Activated CD4-positive, alpha-beta T cell treated with anti-CD3 and anti-CD28 coated beads, Interleukin-2, amount 50 U/mL, for 1 hour (primary cell): ENCODE results near the gene TSEN2.
"Not testable (repeated sequence)": the region's sequence is repeated elsewhere in the genome, so short reads cannot be mapped to it uniquely, and the experiment has no call there.

Experiments used
- DNase-seq: peaks from one replicate; pipeline ENCODE4 v3.0.0-alpha.2; 2020

The TSEN2 gene

GRCh38 chr3:12452361-12453330 lies 31.6 kb upstream of the TSEN2 start:
- DNase-seq = no peak

DNA sequence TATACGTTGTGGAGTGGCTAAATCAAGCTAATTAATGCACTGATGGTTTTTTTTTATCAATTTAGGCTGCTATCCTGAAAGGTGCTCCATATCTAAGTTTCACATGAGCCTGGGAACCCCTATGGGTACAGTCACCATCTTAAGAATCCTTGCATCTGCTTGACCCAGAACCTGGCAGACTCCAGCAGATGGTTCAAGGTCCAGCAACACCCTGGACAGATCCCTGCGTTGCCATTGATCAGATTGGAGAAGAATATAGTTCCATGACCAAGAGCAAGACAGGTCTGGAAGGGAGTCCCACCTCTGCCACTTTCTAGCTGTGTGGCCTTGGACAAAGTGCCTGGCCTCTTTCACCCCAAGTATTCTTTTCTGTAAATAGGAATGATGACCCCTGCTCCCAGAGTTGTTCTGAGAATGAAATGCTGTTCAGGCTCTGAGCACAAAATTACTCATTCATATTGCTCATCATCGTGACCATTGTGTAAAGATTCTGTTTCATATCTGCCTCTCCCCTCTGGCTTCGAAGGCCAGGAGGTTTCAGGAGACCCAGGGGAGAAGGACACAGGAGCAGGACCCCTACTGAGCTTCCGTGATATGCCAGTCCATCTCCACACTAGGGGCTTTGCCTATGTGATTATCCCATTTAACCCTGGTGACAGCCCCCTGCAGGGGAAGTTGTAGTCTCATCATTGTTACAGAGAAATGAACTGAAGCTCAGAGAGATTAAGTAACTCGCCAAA lies 30.0 kb upstream of the TSEN2 start:
- DNase-seq = no peak

DNA sequence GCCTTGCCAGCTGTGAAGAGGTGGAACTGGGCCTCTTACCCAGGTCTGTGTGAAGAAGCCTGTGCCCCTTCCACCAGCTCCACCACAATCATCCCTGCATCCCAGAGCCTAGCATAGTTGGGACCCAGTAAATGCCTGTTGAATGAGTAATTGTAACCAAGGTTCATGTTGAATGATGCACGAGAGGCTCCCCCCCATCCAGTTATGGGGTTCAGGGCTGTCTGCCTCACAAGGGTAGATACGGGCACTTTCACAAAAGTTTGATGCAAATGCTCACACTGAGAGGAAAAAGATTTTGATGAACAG lies 29.5 kb upstream of the TSEN2 start:
- DNase-seq = no peak

GRCh38 chr3:12455740-12456139 lies 28.5 kb upstream of the TSEN2 start:
- no peak for DNase-seq

- no peak for DNase-seq
These were observed 27.8 kb upstream of the TSEN2 start for GRCh38 chr3:12456441-12456840.

DNA sequence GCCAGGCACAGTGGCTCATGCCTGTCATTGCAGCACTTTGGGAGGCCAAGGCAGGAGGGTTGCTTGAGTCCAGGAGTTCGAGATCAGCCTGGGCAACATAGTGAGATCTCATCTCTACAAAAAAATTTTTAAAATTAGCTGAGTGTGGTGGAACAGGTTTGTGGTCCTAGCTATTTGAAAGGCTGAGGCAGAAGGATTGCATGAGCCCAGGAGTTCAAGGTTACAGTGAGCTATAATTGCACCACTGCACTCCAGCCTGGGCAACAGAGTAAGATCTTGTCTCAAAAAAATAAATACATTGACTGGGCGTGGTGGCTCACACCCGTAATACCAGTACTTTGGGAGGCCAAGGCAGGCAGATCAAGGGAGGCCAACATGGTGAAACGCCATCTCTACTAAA lies 26.9 kb upstream of the TSEN2 start:
- not testable (repeated sequence) for DNase-seq

DNA sequence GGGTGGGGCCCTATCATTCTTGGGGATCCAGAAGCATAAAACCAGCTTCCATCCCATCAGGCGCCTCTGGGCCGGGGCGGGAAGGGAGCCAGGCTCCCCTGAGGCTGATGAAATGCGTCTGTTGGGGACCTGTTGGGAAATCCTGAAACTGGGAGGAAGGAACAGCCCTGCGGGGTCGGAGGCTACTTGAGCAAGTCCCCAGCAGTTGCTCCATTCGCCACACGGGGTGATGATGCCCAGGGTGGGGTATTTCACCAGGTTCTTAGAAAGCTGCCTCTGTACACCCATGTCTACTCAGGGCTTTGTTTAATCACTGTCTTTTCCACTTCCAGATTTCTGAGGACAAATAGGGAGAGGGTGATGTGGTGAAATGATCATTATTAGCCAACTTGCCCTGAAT lies 25.4 kb upstream of the TSEN2 start:
- no peak for DNase-seq

DNA sequence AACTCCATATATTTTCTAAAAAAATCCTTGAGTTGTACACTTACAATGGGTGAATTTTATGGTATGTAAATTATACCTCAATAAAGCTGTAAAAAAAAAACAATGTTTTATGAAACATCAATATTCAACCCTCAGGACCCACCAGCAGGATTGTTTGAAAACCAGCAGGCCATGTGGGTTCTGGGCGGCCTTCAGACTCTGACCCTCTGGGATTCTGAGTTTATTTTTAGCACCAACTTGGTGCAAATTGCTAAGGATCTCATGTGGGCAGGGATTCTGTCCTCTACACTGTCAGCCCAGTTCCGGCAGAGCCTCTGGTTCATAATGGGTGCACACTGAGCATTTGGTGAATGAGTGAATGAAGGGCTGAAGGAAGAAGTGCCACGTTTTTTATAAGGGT lies 24.2 kb upstream of the TSEN2 start:
- no peak for DNase-seq

DNA sequence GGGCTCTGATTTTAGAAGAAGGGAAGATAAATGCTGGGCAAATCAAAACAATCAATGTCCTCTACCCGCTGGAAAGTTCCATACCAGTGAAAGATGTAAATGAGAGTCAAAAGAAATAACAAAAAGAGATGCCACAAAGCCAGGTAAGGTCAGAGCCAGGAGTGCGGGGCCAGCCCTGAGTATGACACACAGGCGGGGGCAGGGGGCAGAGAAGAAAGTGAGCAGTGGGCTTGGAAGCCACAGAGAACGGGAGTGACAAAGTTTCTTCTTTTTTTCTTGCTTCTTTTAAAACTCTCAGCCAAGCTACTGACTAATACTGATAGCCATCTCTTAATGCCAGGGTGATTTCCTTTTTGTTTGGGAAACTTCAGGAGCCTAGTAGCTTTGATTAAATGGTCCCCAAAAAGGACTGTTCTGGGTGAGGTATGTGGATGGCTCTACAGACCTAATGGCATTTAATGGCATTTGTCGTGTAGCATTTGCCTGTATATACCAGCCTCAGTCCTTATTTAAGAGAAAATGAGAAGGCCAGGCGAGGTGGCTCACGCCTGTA lies 23.1 kb upstream of the TSEN2 start:
- no peak for DNase-seq

- DNase-seq = no peak
These were observed 21.9 kb upstream of the TSEN2 start for GRCh38 chr3:12462159-12462947.

DNA sequence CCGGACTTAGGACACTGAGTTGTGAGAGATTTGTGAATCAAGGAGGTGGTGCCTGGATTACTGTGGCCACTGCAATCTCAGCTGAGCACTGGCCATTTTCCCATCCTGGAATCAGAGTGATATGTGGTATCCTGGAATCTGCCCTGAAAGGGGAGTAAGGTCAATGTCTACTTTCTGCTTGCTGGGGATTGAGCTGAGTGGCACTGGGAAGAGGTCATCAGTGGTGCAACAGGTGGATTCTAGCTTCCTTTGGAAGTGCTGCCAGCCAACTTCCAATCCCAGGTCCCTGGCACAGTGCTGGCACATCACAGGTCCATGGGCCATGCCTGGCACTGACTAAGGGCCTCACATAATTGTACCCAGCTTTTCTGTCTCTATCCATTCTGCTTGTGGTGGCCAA lies 20.6 kb upstream of the TSEN2 start:
- no peak for DNase-seq

- no peak for DNase-seq
These were observed 20.1 kb upstream of the TSEN2 start for GRCh38 chr3:12464181-12464580.

DNA sequence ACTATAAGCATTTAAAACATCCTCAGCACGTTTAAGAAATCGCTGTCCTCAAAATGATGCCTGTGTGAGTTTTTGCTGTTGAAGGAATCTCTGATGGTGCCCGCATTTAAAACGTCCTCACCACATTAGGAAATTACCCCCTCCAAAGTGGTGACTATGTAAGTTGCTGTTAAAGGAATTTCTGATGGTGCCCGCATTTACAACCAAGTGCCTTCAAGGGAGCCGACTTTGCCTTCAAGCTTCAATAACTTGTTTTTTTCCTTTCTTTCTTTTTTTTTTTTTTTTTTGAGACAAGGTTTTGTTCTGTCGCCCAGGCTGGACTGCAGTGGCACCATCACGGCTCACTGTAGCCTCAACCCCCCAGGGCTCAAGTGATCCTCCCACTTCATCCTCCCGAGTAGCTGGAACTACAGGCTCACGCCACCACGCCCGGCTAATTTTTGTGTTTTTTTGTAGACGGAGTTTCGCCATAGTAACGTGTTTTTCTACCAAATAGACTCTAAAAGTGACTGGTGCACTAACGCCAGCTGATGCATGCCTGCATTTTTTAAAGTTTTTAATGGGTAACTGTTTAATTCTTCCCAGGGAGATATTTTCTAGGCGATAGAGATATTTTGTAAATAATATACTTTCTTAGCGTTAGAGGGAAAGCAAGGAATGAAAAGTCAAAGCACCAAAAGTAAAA lies 19.0 kb upstream of the TSEN2 start:
- no peak for DNase-seq

- DNase-seq = no peak
These were observed 18.4 kb upstream of the TSEN2 start for GRCh38 chr3:12465836-12466225.

GRCh38 chr3:12467746-12468145 lies 16.5 kb upstream of the TSEN2 start:
- DNase-seq = no peak

GRCh38 chr3:12468276-12468675 lies 16.0 kb upstream of the TSEN2 start:
- no peak for DNase-seq

GRCh38 chr3:12468757-12469156 lies 15.5 kb upstream of the TSEN2 start:
- DNase-seq = no peak

DNA sequence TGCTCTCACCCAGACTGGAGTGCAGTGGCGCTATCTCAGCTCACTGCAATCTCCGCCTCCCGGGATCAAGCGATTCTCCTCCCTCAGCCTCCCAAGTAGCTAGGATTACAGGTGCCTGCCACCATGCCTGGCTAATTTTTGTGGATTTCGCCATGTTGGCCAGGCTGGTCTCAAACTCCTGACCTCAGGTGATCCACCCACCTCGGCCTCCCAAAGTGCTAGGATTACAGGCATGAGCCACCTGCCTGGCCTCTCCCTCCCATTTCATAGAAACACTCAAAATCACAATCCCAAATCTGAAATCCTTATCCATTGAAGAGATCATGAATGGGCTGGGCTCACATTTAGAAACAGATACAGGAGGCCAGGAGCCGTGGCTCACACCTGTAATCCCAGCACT lies 15.1 kb upstream of the TSEN2 start:
- not testable (repeated sequence) for DNase-seq

GRCh38 chr3:12470111-12470510 lies 14.2 kb upstream of the TSEN2 start:
- no peak for DNase-seq

DNA sequence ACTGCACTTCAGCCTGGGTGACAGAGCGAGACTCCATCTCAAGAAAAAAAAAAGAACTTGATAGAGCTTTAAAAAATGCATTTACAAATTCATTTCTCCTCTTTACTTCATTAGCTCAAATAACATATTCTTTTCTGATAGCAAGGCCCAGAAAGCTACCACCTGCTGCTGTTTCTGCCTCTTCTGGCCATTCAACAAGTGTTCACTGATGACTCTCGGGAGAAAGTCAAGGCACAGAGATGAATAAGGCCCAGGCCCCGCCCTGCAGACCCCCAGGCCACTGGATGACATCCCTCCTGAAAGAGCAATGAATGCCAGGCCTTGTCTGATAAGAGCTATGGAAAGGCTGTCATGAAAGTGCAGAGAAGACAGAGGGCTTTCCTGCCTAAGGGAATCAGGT lies 13.6 kb upstream of the TSEN2 start:
- DNase-seq = no peak

DNA sequence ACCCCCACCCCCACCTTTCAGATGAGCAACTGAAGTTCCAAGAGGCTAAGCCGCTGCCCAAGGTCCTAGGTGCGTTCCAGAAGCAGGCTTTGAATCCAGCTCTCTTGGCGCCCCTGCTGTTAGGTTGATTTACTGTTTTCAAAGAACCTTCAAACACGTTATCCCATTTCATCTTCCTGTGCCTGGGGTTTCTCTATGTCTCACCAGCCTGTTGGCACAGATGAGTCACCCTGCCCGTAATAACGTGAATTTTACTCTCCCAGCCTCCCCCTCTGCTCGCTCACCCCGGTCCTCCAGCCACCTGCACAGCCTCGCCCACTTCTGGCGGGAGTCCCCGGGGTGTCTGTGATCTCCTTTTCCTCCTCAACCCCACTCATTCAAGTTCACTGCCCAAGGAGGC lies 13.0 kb upstream of the TSEN2 start:
- DNase-seq = peak; percentile 24

DNA sequence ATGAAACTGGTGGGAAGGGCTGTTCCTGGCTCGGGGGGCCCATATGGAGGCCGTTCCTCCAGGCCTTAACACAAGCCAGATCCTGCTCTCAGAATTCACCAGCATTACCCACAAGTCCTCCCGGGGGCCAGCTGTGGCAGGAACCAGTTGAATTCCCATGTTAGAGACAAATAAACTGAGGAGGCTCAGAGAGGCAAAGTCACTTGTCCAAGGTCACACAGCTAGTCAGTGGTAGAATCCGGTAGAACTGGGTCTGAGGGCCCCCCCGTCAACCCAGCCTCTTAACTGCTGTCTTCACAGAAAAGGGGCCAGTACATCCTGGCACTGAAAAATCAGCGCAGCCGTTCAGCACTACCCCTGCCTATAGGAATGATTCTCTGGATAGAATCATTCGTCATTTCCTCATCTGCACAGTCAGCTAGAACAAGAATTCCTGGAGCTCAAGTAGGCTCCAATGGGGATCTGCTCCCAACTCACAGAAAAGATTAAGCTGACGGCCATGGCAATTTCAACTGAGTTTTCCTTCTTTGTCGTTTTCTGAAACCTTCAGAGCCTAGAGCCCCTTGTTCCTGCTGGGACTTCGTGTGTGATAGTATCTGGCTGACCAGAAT lies 12.2 kb upstream of the TSEN2 start:
- no peak for DNase-seq
